T47D (cell line): Measurements from ENCODE around the gene MYB.

Source experiments
- DNase-seq, 2 experiments: peaks; one replicate each; pipeline versions ENCODE4 v3.0.0 to v3.0.0-alpha.2; 2011 to 2012; ENCODE audit warnings: low read depth in 1 of 2, low spot score in 1 of 2
- JUND ChIP-seq: IDR thresholded peaks from 2 replicates; pipeline ENCODE4 v1.6.1; 2012; ENCODE audit warnings: low read depth
- in situ Hi-C: cut with HindIII; loops from 2 replicates; pipeline ENCODE4 v1.10.0; 2016; ENCODE audit warnings: low sequenced_read_pairs, low pct_unique_long_range_greater_than_20kb

The MYB gene

DNA sequence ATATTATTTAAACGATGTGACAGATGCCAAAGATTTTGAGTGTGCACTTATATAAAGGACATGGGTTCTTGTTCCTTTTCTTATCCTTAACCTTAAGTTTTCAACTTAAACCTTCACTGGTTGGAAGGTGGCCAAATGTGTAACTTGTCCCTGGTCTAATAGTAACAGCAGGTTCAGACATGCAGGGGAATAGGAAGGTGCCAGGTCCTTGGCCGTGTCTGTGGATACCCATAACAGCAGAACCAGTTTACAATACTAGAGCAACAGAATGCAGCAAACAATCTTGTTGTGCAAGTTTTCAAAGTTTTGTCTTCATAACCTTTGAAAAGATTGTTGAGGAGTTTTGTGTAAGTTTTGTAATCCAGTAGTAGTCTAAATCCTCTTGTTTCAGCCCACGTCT lies 4.4 kb downstream of the MYB start:
- peak in 1 of 2 experiments; percentile 69 for DNase-seq
- in situ Hi-C loops = no loop called here
- no peak for TF ChIP-seq JUND

DNA sequence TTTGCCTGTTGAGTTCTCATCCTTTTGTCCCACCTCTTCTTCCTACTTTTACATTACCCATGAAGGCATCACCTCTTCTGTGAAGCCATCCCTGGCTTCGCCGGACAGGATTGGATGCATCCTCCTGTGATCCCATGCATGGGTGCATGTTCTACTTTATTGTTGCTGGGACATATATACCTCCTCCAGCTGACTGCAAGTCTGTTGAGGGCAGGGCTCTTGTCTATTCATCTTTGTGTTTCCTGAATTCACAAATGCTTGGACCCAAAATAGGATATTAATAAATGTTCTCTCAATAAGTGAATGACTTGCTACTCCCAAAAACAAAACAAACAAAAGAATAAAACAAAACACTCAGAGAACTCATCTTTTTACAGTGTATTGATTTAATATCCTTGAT lies 5.1 kb downstream of the MYB start:
- TF ChIP-seq JUND = no peak
- no peak for DNase-seq
- in situ Hi-C loops = no loop called here

DNA sequence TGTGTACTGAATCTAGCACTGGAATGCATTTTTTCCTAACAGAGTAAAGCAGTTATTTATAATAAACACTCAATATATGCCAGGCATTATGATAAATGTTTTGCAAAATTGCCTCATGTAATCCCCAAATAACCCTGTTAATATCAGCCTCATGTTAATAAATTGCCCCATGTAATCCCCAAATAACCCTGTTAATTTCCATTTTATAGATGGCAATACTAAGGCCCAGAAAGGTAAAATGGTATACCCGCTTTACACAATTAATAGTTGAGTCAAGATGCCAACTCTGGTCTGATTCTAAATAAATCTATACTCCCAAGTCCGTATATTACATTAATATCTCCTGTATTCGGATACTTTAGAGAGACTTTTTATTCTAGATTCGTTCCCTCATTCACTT lies 6.3 kb downstream of the MYB start:
- DNase-seq = no peak
- no peak for TF ChIP-seq JUND
- in situ Hi-C loops = no loop called here

DNA sequence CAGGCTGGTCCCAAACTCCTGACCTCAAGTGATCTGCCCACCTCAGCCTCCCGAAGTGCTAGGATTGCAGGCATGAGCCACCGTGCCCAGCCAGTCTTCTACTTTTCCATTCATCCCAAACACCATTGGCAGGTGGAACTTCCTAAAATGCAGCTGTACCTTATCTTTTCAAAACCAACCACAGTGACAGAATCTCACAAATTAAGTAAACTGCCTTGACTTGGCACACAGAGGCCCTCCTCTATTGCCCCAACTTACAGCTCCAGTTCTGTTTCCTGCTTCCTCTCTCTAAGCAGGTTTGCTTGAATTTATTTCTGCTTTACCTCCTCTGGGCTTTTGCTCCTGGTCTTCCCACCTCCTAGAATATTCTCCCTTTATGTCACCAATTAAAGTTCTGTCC lies 7.6 kb downstream of the MYB start:
- DNase-seq = no peak

GRCh38 chr6:135189344-135189743 lies 8.2 kb downstream of the MYB start:
- TF ChIP-seq JUND = no peak
- no peak for DNase-seq
- in situ Hi-C loops = no loop called here

More for the DNA sequence above, 7.6 kb downstream of the MYB start:
- in situ Hi-C loops = no loop called here
- TF ChIP-seq JUND = no peak

DNA sequence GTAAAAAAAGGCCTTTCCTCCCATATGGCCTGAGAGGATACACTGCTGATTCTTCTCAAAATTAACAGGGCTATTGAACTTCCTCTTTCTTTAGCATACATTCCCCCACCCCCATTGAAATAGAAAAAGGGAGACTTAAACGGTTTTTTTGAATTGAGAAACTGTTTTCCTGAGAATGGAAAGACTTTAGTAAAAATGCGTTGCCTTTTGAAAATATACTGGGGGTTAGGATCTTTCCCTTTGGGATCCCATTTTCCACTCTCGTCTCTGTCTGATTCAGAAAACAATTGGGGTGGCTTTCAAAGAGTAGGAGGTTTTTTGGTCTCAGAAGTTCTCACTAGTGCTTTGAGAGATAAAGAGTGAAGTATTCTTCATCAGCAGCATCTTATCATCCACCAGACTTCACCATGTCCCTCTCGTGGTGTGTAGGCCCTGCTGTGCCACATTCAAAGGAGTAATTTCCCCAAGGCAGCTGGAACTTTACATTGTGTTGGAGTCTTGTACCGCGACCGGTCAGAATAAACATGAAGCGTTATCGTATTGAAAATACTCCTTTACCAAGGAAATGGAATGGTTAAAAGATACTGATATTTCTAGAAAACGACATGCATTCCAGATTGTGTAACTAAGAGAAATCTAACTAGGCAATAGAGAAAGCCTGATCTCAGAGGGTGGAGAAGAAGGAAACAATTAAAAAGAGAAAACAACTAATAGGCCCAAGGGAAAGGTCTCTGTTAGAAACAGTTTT lies 10.6 kb downstream of the MYB start:
- in situ Hi-C loops = no loop called here
- TF ChIP-seq JUND = no peak
- DNase-seq = no peak

- no peak for DNase-seq
- no peak for TF ChIP-seq JUND
- in situ Hi-C loops = no loop called here
Measured at GRCh38 chr6:135192256-135193174, 11.4 kb downstream of the MYB start.

DNA sequence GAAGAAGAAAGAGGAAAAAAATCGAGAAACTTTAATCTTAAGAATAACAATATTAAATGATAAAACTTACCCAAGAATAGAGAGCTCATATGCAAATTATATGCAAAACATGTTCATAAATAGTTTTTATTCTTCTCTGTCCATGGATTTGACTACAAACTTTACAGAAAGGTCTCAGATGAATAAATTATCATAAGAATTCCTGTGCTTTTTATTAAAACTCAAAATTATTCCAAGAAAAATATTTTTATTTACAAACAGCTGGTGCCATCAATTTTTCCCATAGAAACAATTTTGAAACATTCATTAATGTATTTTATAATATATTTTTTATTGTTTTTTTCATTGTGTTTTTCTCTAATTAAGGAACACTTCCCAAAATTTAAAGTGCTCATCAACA lies 12.1 kb downstream of the MYB start:
- no peak for DNase-seq
- in situ Hi-C loops = no loop called here
- TF ChIP-seq JUND = no peak

DNA sequence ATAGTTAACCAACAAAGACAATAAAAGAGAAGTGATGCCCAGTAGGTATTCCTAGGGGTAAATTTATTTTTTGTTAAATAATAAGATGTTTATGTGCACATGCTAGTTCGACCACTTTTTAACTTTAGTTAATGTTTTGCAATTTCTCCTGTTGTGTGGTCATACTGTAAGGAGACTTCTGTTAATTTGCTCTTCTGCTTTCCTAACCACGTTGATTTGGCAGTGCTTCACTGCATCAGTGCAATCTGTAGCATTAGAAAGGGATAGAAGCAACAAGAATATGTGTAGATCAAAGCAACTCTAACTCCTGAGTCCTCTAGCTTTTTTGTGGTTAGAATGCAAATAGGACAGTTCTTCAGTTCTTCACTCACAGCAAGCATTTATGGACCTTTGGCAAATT lies 13.9 kb downstream of the MYB start:
- TF ChIP-seq JUND = no peak
- DNase-seq = no peak
- in situ Hi-C loops = no loop called here

- no peak for TF ChIP-seq JUND
- DNase-seq = no peak
- in situ Hi-C loops = no loop called here
Measured at GRCh38 chr6:135195522-135195921, 14.4 kb downstream of the MYB start.

DNA sequence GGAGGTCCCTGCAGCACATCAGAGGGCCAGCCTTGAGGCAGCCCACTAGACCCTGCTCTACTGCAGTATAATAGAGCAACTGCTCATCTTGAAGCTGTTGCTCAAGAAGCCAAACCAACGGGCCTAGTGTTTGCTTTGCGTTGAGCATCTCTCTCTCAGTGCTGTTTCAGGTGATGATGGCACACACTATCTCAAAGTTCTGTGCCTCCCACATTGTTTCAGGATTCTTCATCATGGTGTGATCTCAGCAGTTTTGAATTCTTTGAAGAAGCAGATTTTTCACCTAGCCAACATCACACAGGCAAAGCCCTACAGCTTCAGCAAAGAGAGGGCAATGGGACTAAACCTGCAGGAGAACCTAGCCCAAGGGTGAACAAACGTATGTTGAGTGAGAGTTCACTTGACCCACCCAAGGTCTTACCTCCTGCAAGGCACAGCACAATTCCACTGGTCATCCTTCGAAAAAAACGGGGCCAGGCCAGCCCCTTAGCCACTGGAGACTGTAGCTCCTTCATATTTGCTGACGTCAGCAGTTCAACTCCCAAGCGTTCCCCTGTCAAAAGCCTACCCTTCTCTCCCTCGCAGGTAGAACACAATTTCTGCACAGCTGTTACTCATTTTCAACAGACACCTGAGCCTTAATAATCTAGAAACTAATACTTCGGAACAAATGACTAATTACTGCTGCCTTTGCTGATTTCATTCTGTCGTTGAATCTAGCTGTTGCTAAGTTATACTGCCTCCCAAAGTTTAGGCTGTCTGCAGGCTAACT lies 15.8 kb downstream of the MYB start:
- no peak for DNase-seq
- in situ Hi-C loops = no loop called here
- no peak for TF ChIP-seq JUND

DNA sequence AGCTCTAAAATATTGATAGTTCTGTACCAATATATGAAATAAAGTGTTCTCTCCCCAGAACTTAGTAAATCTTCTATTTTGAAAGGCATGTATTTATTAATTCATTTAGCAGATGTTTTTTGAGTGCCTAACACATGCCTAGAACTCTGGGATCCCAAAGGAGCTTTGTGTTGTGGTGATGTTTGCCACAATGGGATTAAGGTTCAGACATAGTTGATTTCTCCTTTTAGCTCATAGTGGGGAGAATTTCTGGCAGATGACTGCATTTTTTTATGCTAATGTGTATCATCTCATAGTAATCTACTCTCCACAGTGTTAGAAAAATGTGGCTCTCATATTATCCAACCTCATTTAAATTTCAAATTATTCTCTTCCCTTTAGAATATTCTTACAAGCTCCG lies 21.7 kb downstream of the MYB start:
- TF ChIP-seq JUND = no peak
- in situ Hi-C loops = no loop called here
- DNase-seq = no peak
